Ishikawa (cell line): ENCODE measurements around the gene ANTXR1.

Experiments used
- CEBPB ChIP-seq: IDR thresholded peaks from 2 replicates; pipeline ENCODE4 v1.6.1; 2012
- CREB1 ChIP-seq: IDR thresholded peaks from 2 replicates; pipeline ENCODE4 v1.6.1; 2012; ENCODE audit warnings: low read depth
- EGR1 ChIP-seq: IDR thresholded peaks from 2 replicates; pipeline ENCODE4 v1.6.1; 2012
- EP300 ChIP-seq: IDR thresholded peaks from 2 replicates; pipeline ENCODE4 v1.6.1; 2012; ENCODE audit warnings: borderline replicate concordance
- FOXM1 ChIP-seq: IDR thresholded peaks from 2 replicates; pipeline ENCODE4 v1.6.1; 2012; ENCODE audit warnings: low read depth, borderline replicate concordance
- MAX ChIP-seq: IDR thresholded peaks from 2 replicates; pipeline ENCODE4 v1.6.1; 2012
- NFIC ChIP-seq: IDR thresholded peaks from 2 replicates; pipeline ENCODE4 v1.6.1; 2012
- RAD21 ChIP-seq: IDR thresholded peaks from 2 replicates; pipeline ENCODE4 v1.6.1; 2012; ENCODE audit warnings: low read depth
- REST ChIP-seq: IDR thresholded peaks from 2 replicates; pipeline ENCODE4 v1.6.1; 2012; ENCODE audit warnings: low read depth, mild to moderate bottlenecking
- TAF1 ChIP-seq: IDR thresholded peaks from 2 replicates; pipeline ENCODE4 v1.6.1; 2012; ENCODE audit warnings: low read depth, mild to moderate bottlenecking
- TCF12 ChIP-seq: IDR thresholded peaks from 2 replicates; pipeline ENCODE4 v1.6.1; 2012; ENCODE audit warnings: low read depth
- TEAD4 ChIP-seq: IDR thresholded peaks from 2 replicates; pipeline ENCODE4 v1.6.1; 2012
- YY1 ChIP-seq: IDR thresholded peaks from 2 replicates; pipeline ENCODE4 v1.6.1; 2012; ENCODE audit warnings: low read depth
- ZBTB7A ChIP-seq: IDR thresholded peaks from 2 replicates; pipeline ENCODE4 v1.6.1; 2012; ENCODE audit warnings: low read depth
- TF ChIP-seq, protein P1 (sequence below): IDR thresholded peaks from 2 replicates; pipeline ENCODE4 v1.6.1; 2012

Gene ANTXR1

DNA sequence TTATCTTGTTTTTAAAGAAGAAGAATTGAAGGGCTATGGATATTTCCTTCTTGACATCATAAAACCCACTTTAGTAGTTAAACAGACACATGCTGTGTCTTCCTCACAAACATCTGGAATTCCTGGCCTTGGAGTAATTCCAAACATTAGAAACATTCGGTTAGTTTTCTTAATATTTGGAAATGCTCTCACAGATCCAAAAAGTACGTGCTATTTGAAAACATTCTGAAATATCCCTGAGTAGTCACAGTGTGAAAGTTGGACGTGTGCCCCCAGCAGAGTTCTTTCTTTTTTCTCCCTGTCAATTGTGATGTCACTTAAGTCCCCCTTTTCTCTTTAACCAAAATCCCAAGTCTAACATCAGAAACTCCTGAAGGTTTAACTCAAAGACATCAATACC lies 91.3 kb downstream of the ANTXR1 start:
- no peak for TF ChIP-seq CEBPB
- no peak for TF ChIP-seq TCF12
- TF ChIP-seq EGR1 = no peak
- no peak for TF ChIP-seq MAX
- no peak for TF ChIP-seq NFIC
- no peak for TF ChIP-seq YY1
- no peak for TF ChIP-seq FOXM1
- TF ChIP-seq TEAD4 = no peak
- no peak for TF ChIP-seq ZBTB7A
- TF ChIP-seq TAF1 = no peak
- no peak for TF ChIP-seq EP300
- TF ChIP-seq REST = no peak
- no peak for TF ChIP-seq RAD21
- TF ChIP-seq, protein P1, sequence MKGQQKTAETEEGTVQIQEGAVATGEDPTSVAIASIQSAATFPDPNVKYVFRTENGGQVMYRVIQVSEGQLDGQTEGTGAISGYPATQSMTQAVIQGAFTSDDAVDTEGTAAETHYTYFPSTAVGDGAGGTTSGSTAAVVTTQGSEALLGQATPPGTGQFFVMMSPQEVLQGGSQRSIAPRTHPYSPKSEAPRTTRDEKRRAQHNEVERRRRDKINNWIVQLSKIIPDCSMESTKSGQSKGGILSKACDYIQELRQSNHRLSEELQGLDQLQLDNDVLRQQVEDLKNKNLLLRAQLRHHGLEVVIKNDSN = no peak
- no peak for TF ChIP-seq CREB1

DNA sequence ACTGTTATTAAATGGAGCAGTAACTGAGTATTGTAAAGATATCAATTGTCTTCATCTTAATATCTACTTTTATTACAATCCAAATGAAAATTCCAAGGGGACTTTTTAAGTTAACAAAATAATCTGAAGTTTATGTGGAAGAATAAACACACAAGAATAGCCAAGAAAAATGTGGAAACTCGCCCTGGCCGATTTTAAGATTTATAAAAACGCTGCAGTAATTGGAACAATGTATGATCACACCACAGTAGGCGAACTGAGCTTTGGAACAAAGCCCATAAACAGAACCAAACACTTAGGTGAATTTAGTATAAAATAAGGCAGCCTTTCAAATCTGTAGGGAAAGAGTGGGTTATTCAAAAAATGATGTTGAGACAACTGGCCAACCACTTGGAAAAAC lies 96.3 kb downstream of the ANTXR1 start:
- TF ChIP-seq EGR1 (no peak), MAX (no peak), ZBTB7A (no peak), TAF1 (no peak), TCF12 (no peak)

DNA sequence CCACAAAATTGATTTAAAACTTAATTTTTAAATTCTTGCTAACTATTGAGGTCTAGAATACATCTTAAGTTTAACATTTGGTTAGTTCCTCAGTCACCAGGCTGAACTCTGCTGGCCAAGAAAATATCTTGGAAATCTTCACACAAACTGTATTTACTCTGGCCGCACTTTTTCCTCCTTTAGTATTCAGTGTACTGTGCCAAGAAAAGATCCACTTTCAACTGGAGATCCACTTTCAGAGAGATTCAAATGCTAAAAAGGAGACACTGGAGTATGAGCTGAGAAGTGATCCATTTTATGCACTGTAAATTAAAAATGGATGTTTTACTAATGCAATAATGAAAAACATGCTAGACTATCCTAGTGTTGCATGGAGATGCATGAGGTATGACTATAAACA lies 98.1 kb downstream of the ANTXR1 start:
- TF ChIP-seq RAD21 (no peak), TEAD4 (no peak), REST (no peak), EP300 (no peak), EGR1 (no peak), TAF1 (no peak), CEBPB (no peak), NFIC (no peak), FOXM1 (no peak), ZBTB7A (no peak), TCF12 (no peak), YY1 (no peak), CREB1 (no peak), MAX (no peak)
- TF ChIP-seq, protein P1 = no peak

DNA sequence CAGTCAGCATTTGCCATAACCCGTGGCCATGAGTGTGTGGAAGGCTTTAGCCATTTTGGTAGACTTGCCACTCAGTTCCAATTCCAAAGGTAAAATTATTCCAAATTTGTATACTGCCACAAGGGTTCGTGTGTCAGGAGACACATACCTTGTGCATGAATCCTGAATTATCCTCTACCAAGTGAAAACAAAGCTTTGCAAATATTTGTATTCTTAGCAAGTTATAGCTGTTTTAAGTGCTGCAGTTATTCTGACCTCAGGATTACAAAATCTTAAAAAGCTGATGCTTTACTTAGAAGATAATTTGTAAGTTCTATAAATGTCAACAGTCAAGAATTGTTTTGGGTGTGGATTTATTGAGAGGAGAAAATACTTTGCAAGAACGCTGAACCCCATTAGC lies 100.6 kb downstream of the ANTXR1 start:
- TF ChIP-seq RAD21 (no peak), TEAD4 (no peak), ZBTB7A (no peak), EP300 (no peak), TCF12 (no peak), MAX (no peak), CEBPB (no peak), TAF1 (no peak), FOXM1 (no peak), REST (no peak), EGR1 (no peak), YY1 (no peak), CREB1 (no peak), NFIC (no peak)
- TF ChIP-seq, protein P1 = no peak
